ENCODE measurements around the gene GTPBP4. TPM values are rescaled to one million over a fixed set of nuclear protein-coding genes. Genes with fewer than 3 reads are reported as not detected.

Gene GTPBP4
- total and polyA plus RNA-seq, 2 of the 13 experiments (the other 11 are each of a cell fraction or from before 2014, with no cell fraction given), result 24.1 to 85.5 TPM

- TF ChIP-seq HNF1A (IDR thresholded peaks at IDR 0.05; ENCODE audit: low read depth) (no peak), HNF1A (CRISPR knock-in tag; IDR thresholded peaks at IDR 0.05; ENCODE audit: borderline replicate concordance) (no peak), CREB3 (CRISPR knock-in tag; IDR thresholded peaks at IDR 0.05) (peak; percentile 12; the same call in 1 of the 2 replicates), HMGA1 (CRISPR knock-in tag; conservative IDR thresholded peaks at IDR 0.05) (no peak), JUN (CRISPR knock-in tag; IDR thresholded peaks at IDR 0.05) (no peak), CEBPZ (IDR thresholded peaks at IDR 0.05; ENCODE audit: low read length) (no peak), EP300 (IDR thresholded peaks at IDR 0.05; ENCODE audit: low read depth in 2 of 2, low read length in 2 of 2) (no peak), EP300 (CRISPR knock-in tag; IDR thresholded peaks at IDR 0.05; ENCODE audit: borderline replicate concordance) (no peak), ATF2 (CRISPR knock-in tag; IDR thresholded peaks at IDR 0.05) (0 out of 2 replicates have a peak, but pooled peaks have one; percentile 6), ZNF576 (CRISPR knock-in tag; IDR thresholded peaks at IDR 0.05) (no peak), TOPORS (CRISPR knock-in tag; IDR thresholded peaks at IDR 0.05) (no peak), FLYWCH1 (CRISPR knock-in tag; IDR thresholded peaks at IDR 0.05) (no peak), RORA (CRISPR knock-in tag; IDR thresholded peaks at IDR 0.05) (no peak), ZNF550 (CRISPR knock-in tag; IDR thresholded peaks at IDR 0.05; ENCODE audit: borderline replicate concordance) (no peak), ZNF549 (CRISPR knock-in tag; IDR thresholded peaks at IDR 0.05) (no peak), HBP1 (CRISPR knock-in tag; IDR thresholded peaks at IDR 0.05; ENCODE audit: low read depth) (0 out of 2 replicates have a peak, but pooled peaks have one; percentile 9), KLF12 (CRISPR knock-in tag; IDR thresholded peaks at IDR 0.05; ENCODE audit: borderline replicate concordance) (no peak), FOXJ3 (CRISPR knock-in tag; IDR thresholded peaks at IDR 0.05; ENCODE audit: borderline replicate concordance) (0 out of 2 replicates have a peak, but pooled peaks have one; percentile 11)
These were observed 61.3 kb downstream of the GTPBP4 start (continued) for GRCh38 chr10:1049425-1049958.

All from HepG2 (cell line).